K562 (cell line): ENCODE measurements around the gene TIMM50. TPM values are rescaled to one million over a fixed set of nuclear protein-coding genes. Genes with fewer than 3 reads are reported as not detected.
A peak's percentile ranks its signal among the peaks of the same experiment; 100 is the strongest.

Experiments used
- ATAC-seq: fragments of 200-7000 bp; cut with Tn5 transposase; 3 replicates; pipeline ENCODE4 v1.9.1; 2020; ENCODE audit warnings: moderate library complexity
- BruUV-seq: library from RNA; stranded (reverse); fragments of 400-500 nt; replicated peaks from 2 replicates; lab custom pipeline; 2021; lab: Mats Ljungman, UMichigan
- CTCF ChIA-PET: fragments of 300-600 bp; formaldehyde crosslinking; extraction: SDS; loops from one replicate; lab custom pipeline; 2021; ENCODE audit warnings: low intra/inter-chr PET ratio; lab: Yijun Ruan, JAX
- POLR2A ChIA-PET: fragments of 300-600, 350-650 bp; sonication (Branson Sonifier 250); formaldehyde crosslinking; extraction: SDS; loops from one replicate; lab custom pipeline; 2021; ENCODE audit warnings: antibody characterized with exemption, inconsistent platforms; lab: Yijun Ruan, JAX
- DNase-seq, 4 experiments: peaks; one replicate each; pipeline versions ENCODE4 v3.0.0 to v3.0.0-alpha.2; 2011 to 2018; ENCODE audit warnings: low spot score in 3 of 4, mixed read lengths in 3 of 4; ENCODE audit errors: extremely low read depth in 1 of 4
- FAIRE-seq: peaks from 2 replicates; lab custom pipeline; 2011; peaks lifted over from hg19 to GRCh38; lab: Jason Lieb, UNC
- H2AFZ ChIP-seq: 2 replicates; pipeline ENCODE4 v1.6.0; 2011; ENCODE audit warnings: low read depth, low read length, control low read depth, inconsistent platforms
- H3K27ac ChIP-seq: fragments of 200-600 bp; 3 replicates; pipeline ENCODE4 v1.8.0; 2011; ENCODE audit warnings: low read depth, mild to moderate bottlenecking, control low read depth, inconsistent platforms, low read length, moderate library complexity, mixed read lengths; ENCODE audit errors: extremely low read depth
- H3K27me3 ChIP-seq, 2 experiments: fragments of 300-600 bp in 1 of 2; 2 replicates in 1 of 2; 3 replicates in 1 of 2; pipeline versions ENCODE4 v1.6.0 to v1.8.0; 2011; ENCODE audit warnings: inconsistent platforms in 2 of 2, low read length in 2 of 2, mild to moderate bottlenecking in 1 of 2, mixed read lengths in 1 of 2, moderate library complexity in 1 of 2; ENCODE audit not compliant: control insufficient read depth in 2 of 2, insufficient read depth in 2 of 2
- H3K36me3 ChIP-seq: fragments of 300-600 bp; 3 replicates; pipeline ENCODE4 v1.8.0; 2011; ENCODE audit warnings: mild to moderate bottlenecking, low read length, inconsistent platforms; ENCODE audit not compliant: control insufficient read depth, insufficient read depth
- H3K4me1 ChIP-seq, 2 experiments: fragments of 200-600 bp in 1 of 2; replicated peaks in 1 of 2; 2 replicates in 1 of 2; 3 replicates in 1 of 2; pipeline versions ENCODE4 v1.5.1 to v1.8.0; 2011; ENCODE audit warnings: inconsistent platforms in 2 of 2, low read length in 2 of 2, mild to moderate bottlenecking in 1 of 2, mixed read lengths in 1 of 2, moderate library complexity in 1 of 2; ENCODE audit not compliant: control insufficient read depth in 2 of 2, insufficient read depth in 2 of 2
- H3K4me2 ChIP-seq: 2 replicates; pipeline ENCODE4 v1.6.1; 2011; ENCODE audit warnings: low read length, control low read depth, inconsistent platforms, mixed read lengths; ENCODE audit not compliant: insufficient read depth
- H3K4me3 ChIP-seq: fragments of 200-600 bp; sonication (generic), shearing (Covaris generic); 2 replicates; pipeline ENCODE4 v1.5.1; 2016; ENCODE audit warnings: control low read depth, inconsistent platforms
- H3K79me2 ChIP-seq: fragments of 200-600 bp; 3 replicates; pipeline ENCODE4 v1.8.0; 2011; ENCODE audit warnings: low read length, inconsistent platforms; ENCODE audit not compliant: control insufficient read depth, insufficient read depth
- H3K9ac ChIP-seq, 2 experiments: 2 replicates each; pipeline versions ENCODE4 v1.6.0 to v1.6.1; 2011; ENCODE audit warnings: low read depth in 2 of 2, low read length in 2 of 2, control low read depth in 1 of 2, inconsistent platforms in 1 of 2, mild to moderate bottlenecking in 1 of 2, mixed read lengths in 1 of 2; ENCODE audit not compliant: insufficient read depth in 1 of 2
- H3K9me1 ChIP-seq: one replicate; pipeline ENCODE4 v1.6.0; 2011; ENCODE audit warnings: inconsistent platforms, mild to moderate bottlenecking, low read length, moderate library complexity; ENCODE audit not compliant: control insufficient read depth, insufficient read depth
- H3K9me3 ChIP-seq: replicated peaks from 2 replicates; pipeline ENCODE4 v1.5.1; 2011; ENCODE audit warnings: low read depth, low read length, inconsistent platforms; ENCODE audit not compliant: control insufficient read depth, insufficient read depth
- H4K20me1 ChIP-seq: replicated peaks from 2 replicates; pipeline ENCODE4 v1.6.1; 2011; ENCODE audit warnings: low read length, inconsistent platforms, mixed read lengths; ENCODE audit not compliant: control insufficient read depth, insufficient read depth
- HDAC6 ChIP-seq: IDR thresholded peaks from 2 replicates; pipeline ENCODE4 v1.6.1; 2012; ENCODE audit warnings: low read depth, mild to moderate bottlenecking, control low read depth, inconsistent platforms, low read length, moderate library complexity
- HMG20B ChIP-seq: fragments of 250-450 bp; sonication (Bioruptor Pico); IDR thresholded peaks from 2 replicates; pipeline ENCODE4 v1.5.0; 2021; ENCODE audit warnings: mild to moderate bottlenecking
- PHB2 ChIP-seq: fragments of 450-650 bp; IDR thresholded peaks from 2 replicates; pipeline ENCODE4 v1.6.1; 2017; ENCODE audit warnings: low read depth
- POLR2A ChIP-seq: fragments of 450-650 bp; conservative IDR thresholded peaks from 2 replicates; pipeline ENCODE4 v1.6.1; 2016
- PYGO2 ChIP-seq: fragments of 450-650 bp; IDR thresholded peaks from 2 replicates; pipeline ENCODE4 v1.6.1; 2016; ENCODE audit warnings: mild to moderate bottlenecking, missing genetic modification characterization, moderate library complexity, missing compliant biosample characterization
- RBM15 ChIP-seq: fragments of 200-400 bp; formaldehyde crosslinking; IDR thresholded peaks from 2 replicates; pipeline ENCODE4 v1.6.1; 2018; ENCODE audit warnings: mild to moderate bottlenecking, low read length, moderate library complexity; ENCODE audit not compliant: insufficient read depth
- WGBS: fragments of 100-300 bp; shearing (Covaris generic); methylation state at CpG from one replicate; pipeline ENCODE4 v1.1.6; 2016; ENCODE audit warnings: low coverage, mixed read lengths; ENCODE audit not compliant: insufficient coverage; ENCODE audit errors: missing lambda C conversion rate; 5-methylcytosine and 5-hydroxymethylcytosine counted together
- in situ Hi-C: fragments of 300-500 bp; cut with MboI; formaldehyde crosslinking; loops from 4 replicates; pipeline ENCODE4 v1.15.0; 2018; ENCODE audit warnings: inconsistent platforms, mixed read lengths
- intact Hi-C: fragments of 100-400 bp; cut with micrococcal nuclease; formaldehyde crosslinking; loops from 2 replicates; pipeline ENCODE4 v1.14.2; 2022
- polyA plus RNA-seq, 8 experiments: library from polyadenylated mRNA; depleted of rRNA in 4 of 8; stranded (reverse) in 5 of 8; unstranded in 3 of 8; fragments of >200 nt; fragmentation: Nextera tagmentation in 2 of 8; fragmentation: Illumina TruSeq in 1 of 8; extraction: Ambion mirVana in 2 of 8; extraction: Trizol in 1 of 8; gene quantifications; 2 replicates each; pipeline versions ENCODE4 v1.2.1 to v1.2.3, GENCODE V29; 2011 to 2014; ENCODE audit warnings: inconsistent platforms in 1 of 8, missing spikeins in 1 of 8
- total RNA-seq, 7 experiments: library from RNA; depleted of rRNA in 6 of 7; stranded (reverse); fragments of >200 nt in 6 of 7; fragmentation: Illumina TruSeq in 2 of 7; extraction: Trizol in 2 of 7; gene quantifications; 2 replicates each; pipeline versions ENCODE4 v1.2.1 to v1.2.3, GENCODE V29; 2011 to 2021; ENCODE audit warnings: low replicate concordance in 1 of 7
- TF ChIP-seq, protein P1 (sequence below): fragments of 450-650 bp; IDR thresholded peaks from 2 replicates; pipeline ENCODE4 v1.6.1; 2017; ENCODE audit warnings: mild to moderate bottlenecking, moderate library complexity
- TF ChIP-seq, protein P2 (sequence below): fragments of 200-800 bp; sonication (Bioruptor generic); IDR thresholded peaks from 2 replicates; pipeline ENCODE4 v1.6.1; 2017; ENCODE audit warnings: missing genetic modification characterization, missing compliant biosample characterization
- TF ChIP-seq, protein P3 (sequence below): conservative IDR thresholded peaks from 2 replicates; pipeline ENCODE4 v1.6.1; 2011; ENCODE audit warnings: low read depth, mild to moderate bottlenecking, low read length; ENCODE audit not compliant: control insufficient read depth
- TF ChIP-seq, protein P4 (sequence below): fragments of 450-650 bp; IDR thresholded peaks from 2 replicates; pipeline ENCODE4 v1.6.1; 2016; ENCODE audit warnings: mild to moderate bottlenecking
- TF ChIP-seq, protein P5 (sequence below): fragments of 450-650 bp; IDR thresholded peaks from one replicate; pipeline ENCODE4 v1.6.1; 2018; ENCODE audit warnings: mild to moderate bottlenecking, moderate library complexity; ENCODE audit not compliant: partially characterized antibody

Gene TIMM50
- total and polyA plus RNA-seq, 9 of the 15 experiments (the other 6 are each of a cell fraction or from before 2014, with no cell fraction given) = 28.3 to 221 (median 170) TPM

DNA sequence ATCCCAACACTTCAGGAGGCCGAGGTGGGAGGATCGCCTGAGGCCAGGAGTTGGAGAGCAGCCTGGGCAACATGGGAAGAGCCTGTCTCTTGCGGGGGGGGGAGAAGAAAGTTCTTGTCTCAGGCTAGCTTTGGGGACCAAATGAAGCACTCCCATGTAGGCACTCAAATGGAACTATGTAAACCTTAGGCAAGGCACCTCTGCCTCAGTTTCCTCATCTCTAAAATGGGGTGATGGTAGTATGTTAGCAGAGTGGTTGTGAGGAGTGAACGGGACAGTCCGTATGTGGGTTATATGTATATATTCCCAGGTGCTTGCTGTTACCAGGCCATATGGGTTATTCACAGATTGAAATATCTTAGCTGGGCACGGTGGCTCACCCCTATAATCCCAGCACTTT is 11.6 kb downstream of the TIMM50 start (continued):
- TF ChIP-seq, protein P1, sequence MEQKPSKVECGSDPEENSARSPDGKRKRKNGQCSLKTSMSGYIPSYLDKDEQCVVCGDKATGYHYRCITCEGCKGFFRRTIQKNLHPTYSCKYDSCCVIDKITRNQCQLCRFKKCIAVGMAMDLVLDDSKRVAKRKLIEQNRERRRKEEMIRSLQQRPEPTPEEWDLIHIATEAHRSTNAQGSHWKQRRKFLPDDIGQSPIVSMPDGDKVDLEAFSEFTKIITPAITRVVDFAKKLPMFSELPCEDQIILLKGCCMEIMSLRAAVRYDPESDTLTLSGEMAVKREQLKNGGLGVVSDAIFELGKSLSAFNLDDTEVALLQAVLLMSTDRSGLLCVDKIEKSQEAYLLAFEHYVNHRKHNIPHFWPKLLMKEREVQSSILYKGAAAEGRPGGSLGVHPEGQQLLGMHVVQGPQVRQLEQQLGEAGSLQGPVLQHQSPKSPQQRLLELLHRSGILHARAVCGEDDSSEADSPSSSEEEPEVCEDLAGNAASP = no peak
- TF ChIP-seq, protein P2, sequence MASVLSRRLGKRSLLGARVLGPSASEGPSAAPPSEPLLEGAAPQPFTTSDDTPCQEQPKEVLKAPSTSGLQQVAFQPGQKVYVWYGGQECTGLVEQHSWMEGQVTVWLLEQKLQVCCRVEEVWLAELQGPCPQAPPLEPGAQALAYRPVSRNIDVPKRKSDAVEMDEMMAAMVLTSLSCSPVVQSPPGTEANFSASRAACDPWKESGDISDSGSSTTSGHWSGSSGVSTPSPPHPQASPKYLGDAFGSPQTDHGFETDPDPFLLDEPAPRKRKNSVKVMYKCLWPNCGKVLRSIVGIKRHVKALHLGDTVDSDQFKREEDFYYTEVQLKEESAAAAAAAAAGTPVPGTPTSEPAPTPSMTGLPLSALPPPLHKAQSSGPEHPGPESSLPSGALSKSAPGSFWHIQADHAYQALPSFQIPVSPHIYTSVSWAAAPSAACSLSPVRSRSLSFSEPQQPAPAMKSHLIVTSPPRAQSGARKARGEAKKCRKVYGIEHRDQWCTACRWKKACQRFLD (CRISPR knock-in tag) = no peak
- no peak for TF ChIP-seq PYGO2 (tag)

DNA sequence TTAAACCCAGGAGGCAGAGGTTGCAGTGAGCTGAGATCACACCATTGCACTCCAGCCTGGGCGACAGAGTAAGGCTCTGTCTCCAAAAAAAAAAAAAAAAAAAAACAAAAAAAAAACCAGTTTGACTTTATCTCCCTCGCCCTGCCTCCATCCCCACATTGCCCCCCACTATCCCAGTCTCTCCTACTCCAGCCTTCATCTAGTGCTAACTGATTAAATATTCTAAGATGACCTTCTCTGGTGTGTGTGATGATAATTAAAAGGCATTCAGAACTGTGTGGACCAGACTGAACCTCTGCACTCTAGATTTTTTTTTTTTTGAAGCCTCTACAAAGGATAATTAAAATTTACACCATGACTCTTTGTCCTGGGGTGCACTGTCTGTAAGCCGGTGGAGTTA is 12.2 kb downstream of the TIMM50 start:
- Histone ChIP-seq H3K79me2 (no peaks in the 10 kb centered on the region), H3K9me1 (no peaks in the 10 kb centered on the region), H3K4me3 (no peak overlapping the region), H3K4me1 (peaks cover 0 to 6% of the 10 kb centered on the region in 2 experiments; a peak in 2 of 5 replicates), H3K36me3 (peaks cover 42% of the 10 kb centered on the region; the same call in 2 of the 3 replicates), H3K27me3 (no peaks in the 10 kb centered on the region), H3K9me3 (no peaks in the 10 kb centered on the region), H3K4me2 (no peak overlapping the region), H3K9ac (no peak overlapping the region), H2AFZ (no peak overlapping the region), H4K20me1 (no peaks in the 10 kb centered on the region), H3K27ac (no peak overlapping the region)
- TF ChIP-seq POLR2A = 0 out of 2 replicates have a peak, but pooled peaks have one; percentile 0
- no peak for TF ChIP-seq HMG20B (CRISPR knock-in tag)
- TF ChIP-seq, protein P3, sequence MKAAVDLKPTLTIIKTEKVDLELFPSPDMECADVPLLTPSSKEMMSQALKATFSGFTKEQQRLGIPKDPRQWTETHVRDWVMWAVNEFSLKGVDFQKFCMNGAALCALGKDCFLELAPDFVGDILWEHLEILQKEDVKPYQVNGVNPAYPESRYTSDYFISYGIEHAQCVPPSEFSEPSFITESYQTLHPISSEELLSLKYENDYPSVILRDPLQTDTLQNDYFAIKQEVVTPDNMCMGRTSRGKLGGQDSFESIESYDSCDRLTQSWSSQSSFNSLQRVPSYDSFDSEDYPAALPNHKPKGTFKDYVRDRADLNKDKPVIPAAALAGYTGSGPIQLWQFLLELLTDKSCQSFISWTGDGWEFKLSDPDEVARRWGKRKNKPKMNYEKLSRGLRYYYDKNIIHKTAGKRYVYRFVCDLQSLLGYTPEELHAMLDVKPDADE = no peak
- TF ChIP-seq, protein P4, sequence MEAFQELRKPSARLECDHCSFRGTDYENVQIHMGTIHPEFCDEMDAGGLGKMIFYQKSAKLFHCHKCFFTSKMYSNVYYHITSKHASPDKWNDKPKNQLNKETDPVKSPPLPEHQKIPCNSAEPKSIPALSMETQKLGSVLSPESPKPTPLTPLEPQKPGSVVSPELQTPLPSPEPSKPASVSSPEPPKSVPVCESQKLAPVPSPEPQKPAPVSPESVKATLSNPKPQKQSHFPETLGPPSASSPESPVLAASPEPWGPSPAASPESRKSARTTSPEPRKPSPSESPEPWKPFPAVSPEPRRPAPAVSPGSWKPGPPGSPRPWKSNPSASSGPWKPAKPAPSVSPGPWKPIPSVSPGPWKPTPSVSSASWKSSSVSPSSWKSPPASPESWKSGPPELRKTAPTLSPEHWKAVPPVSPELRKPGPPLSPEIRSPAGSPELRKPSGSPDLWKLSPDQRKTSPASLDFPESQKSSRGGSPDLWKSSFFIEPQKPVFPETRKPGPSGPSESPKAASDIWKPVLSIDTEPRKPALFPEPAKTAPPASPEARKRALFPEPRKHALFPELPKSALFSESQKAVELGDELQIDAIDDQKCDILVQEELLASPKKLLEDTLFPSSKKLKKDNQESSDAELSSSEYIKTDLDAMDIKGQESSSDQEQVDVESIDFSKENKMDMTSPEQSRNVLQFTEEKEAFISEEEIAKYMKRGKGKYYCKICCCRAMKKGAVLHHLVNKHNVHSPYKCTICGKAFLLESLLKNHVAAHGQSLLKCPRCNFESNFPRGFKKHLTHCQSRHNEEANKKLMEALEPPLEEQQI = no peak
- TF ChIP-seq, protein P5, sequence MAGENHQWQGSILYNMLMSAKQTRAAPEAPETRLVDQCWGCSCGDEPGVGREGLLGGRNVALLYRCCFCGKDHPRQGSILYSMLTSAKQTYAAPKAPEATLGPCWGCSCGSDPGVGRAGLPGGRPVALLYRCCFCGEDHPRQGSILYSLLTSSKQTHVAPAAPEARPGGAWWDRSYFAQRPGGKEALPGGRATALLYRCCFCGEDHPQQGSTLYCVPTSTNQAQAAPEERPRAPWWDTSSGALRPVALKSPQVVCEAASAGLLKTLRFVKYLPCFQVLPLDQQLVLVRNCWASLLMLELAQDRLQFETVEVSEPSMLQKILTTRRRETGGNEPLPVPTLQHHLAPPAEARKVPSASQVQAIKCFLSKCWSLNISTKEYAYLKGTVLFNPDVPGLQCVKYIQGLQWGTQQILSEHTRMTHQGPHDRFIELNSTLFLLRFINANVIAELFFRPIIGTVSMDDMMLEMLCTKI = no peak
- TF ChIP-seq RBM15 = no peak
- TF ChIP-seq PHB2 = no peak
- TF ChIP-seq HDAC6 = no peak
- WGBS = 53% methylated on average over 2 of the region's 3 CpGs
- FAIRE-seq (no peak), ATAC-seq (no peak; the same call in 2 of the 3 replicates), DNase-seq (no peak)
- in situ Hi-C loops = no loop called here
- no TSS peak for BruUV-seq
- intact Hi-C loops = no loop called here
- POLR2A ChIA-PET = interaction anchor here (0.6 to 1.2 kb wide), 4 partner anchors 9 to 57 kb away, joined by 3 to 6 read pairs (median 3); partner anchors contain the start of genes RPS16, SELENOV and TIMM50
- CTCF ChIA-PET = no interaction called here
